PC-9 (cell line): ENCODE data around the gene PLEKHA6. TPM values are rescaled to one million over a fixed set of nuclear protein-coding genes. Genes with fewer than 3 reads are reported as not detected.

Source experiments
- BruUV-seq: library from RNA; stranded (reverse); fragments of 400-500 nt; replicated peaks from 2 replicates; lab custom pipeline; 2021; lab: Mats Ljungman, UMichigan
- CTCF ChIA-PET: fragments of 300-600 bp; sonication (Branson Sonifier 250); formaldehyde crosslinking; loops from one replicate; lab custom pipeline; 2022; ENCODE audit warnings: antibody characterized with exemption; lab: Charles Lee
- POLR2A ChIA-PET: fragments of 300-600 bp; sonication (Branson Sonifier 250); formaldehyde crosslinking; loops from one replicate; lab custom pipeline; 2022; ENCODE audit warnings: antibody characterized with exemption; ENCODE audit not compliant: unreplicated experiment; lab: Charles Lee
- DNase-seq, 2 experiments: peaks; one replicate each; pipeline versions ENCODE4 v3.0.0 to v3.0.0-alpha.2; 2015 to 2022; ENCODE audit warnings: mixed read lengths in 1 of 2
- H2AFZ ChIP-seq: fragments of 200-600 bp; sonication (generic); 2 replicates; pipeline ENCODE4 v1.8.1; 2017; ENCODE audit warnings: antibody characterized with exemption
- H3F3A ChIP-seq: fragments of 200-600 bp; sonication (generic); 2 replicates; pipeline ENCODE4 v1.8.1; 2017; ENCODE audit warnings: antibody characterized with exemption, mild to moderate bottlenecking, low read depth; ENCODE audit not compliant: insufficient read depth
- H3K27ac ChIP-seq: fragments of 200-600 bp; sonication (generic); 2 replicates; pipeline ENCODE4 v1.6.1; 2016; ENCODE audit warnings: mixed run types
- H3K27me3 ChIP-seq: fragments of 200-600 bp; sonication (generic); 2 replicates; pipeline ENCODE4 v1.6.1; 2016; ENCODE audit warnings: low read depth, mixed run types; ENCODE audit not compliant: insufficient read depth
- H3K36me3 ChIP-seq: fragments of 200-600 bp; sonication (generic); 2 replicates; pipeline ENCODE4 v1.6.1; 2016; ENCODE audit warnings: low read depth, mixed run types
- H3K4me1 ChIP-seq: fragments of 200-600 bp; sonication (generic); replicated peaks from 2 replicates; pipeline ENCODE4 v1.6.1; 2016; ENCODE audit warnings: mixed run types; ENCODE audit not compliant: insufficient read depth
- H3K4me2 ChIP-seq: fragments of 200-600 bp; sonication (generic); 2 replicates; pipeline ENCODE4 v1.6.1; 2017; ENCODE audit warnings: mixed run types
- H3K4me3 ChIP-seq: fragments of 200-600 bp; sonication (generic); 2 replicates; pipeline ENCODE4 v1.6.1; 2016; ENCODE audit warnings: mixed run types
- H3K79me2 ChIP-seq: fragments of 200-600 bp; sonication (generic); 2 replicates; pipeline ENCODE4 v1.6.1; 2017; ENCODE audit warnings: low read depth, mixed run types
- H3K9me2 ChIP-seq: fragments of 200-600 bp; sonication (generic); 2 replicates; pipeline ENCODE4 v1.8.1; 2017; ENCODE audit warnings: mild to moderate bottlenecking; ENCODE audit not compliant: insufficient read depth
- H3K9me3 ChIP-seq: fragments of 200-600 bp; sonication (generic); 2 replicates; pipeline ENCODE4 v1.8.1; 2016; ENCODE audit warnings: low read depth; ENCODE audit not compliant: insufficient read depth
- H4K20me1 ChIP-seq: fragments of 200-600 bp; sonication (generic); 2 replicates; pipeline ENCODE4 v1.8.1; 2017; ENCODE audit not compliant: insufficient read depth
- EZH2 ChIP-seq: fragments of 200-600 bp; sonication (generic); IDR thresholded peaks from 2 replicates; pipeline ENCODE4 v1.8.0; 2017; ENCODE audit warnings: antibody characterized with exemption, low read depth
- intact Hi-C: fragments of 100-400 bp; cut with micrococcal nuclease; formaldehyde crosslinking; loops from one replicate; pipeline ENCODE4 v1.10.0; 2022; ENCODE audit not compliant: unreplicated experiment
- total RNA-seq: library from RNA; stranded (reverse); gene quantifications from 2 replicates; pipeline ENCODE4 v1.2.3, GENCODE V29; 2021
- TF ChIP-seq, protein P1 (sequence below): fragments of 200-600 bp; sonication (generic); conservative IDR thresholded peaks from 2 replicates; pipeline ENCODE4 v1.6.1; 2017; ENCODE audit warnings: mixed run types, antibody characterized with exemption, mild to moderate bottlenecking, moderate library complexity

PLEKHA6 gene
- total RNA-seq, 1 experiment from 2014 or later = 52.0 TPM

DNA sequence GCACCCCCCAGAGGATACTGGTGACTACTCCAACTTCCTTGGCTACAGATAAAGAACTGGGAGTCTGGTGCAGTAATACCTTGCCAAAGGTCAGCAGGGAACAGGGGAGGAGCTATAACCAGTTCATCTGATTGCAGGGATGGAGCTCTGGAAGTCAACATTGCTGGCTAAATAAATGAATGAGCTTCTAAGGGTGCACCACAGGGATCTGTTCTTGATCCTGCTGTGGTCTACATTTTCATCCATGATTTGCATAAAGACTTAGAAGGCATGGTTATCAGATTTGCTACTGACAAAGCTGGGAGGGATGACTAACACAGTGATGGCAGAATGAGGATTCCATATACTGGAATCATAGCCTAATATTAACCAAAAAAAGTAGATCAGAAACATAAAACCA, 18.3 kb downstream of the PLEKHA6 start:
- H4K20me1 ChIP-seq = peaks cover 2% of the 10 kb centered on the region; the same call in 1 of the 2 replicates
- peaks cover 22% of the 10 kb centered on the region; the same call in 1 of the 2 replicates for H3K4me1 ChIP-seq
- no peaks in the 10 kb centered on the region for H3K9me2 ChIP-seq
- ChIA-PET POLR2A (no interaction called here), CTCF (no interaction called here)
- intact Hi-C loops = no loop called here
- no peak overlapping the region for H3K4me2 ChIP-seq
- BruUV-seq = no TSS peak
- H3K27ac ChIP-seq = no peak overlapping the region
- peaks cover 64% of the 10 kb centered on the region for H3K79me2 ChIP-seq
- H2AFZ ChIP-seq = no peak overlapping the region
- H3K36me3 ChIP-seq = no peaks in the 10 kb centered on the region
- no peaks in the 10 kb centered on the region for H3F3A ChIP-seq
- no peak overlapping the region for H3K4me3 ChIP-seq
- TF ChIP-seq EZH2 = no peak
- TF ChIP-seq, protein P1, sequence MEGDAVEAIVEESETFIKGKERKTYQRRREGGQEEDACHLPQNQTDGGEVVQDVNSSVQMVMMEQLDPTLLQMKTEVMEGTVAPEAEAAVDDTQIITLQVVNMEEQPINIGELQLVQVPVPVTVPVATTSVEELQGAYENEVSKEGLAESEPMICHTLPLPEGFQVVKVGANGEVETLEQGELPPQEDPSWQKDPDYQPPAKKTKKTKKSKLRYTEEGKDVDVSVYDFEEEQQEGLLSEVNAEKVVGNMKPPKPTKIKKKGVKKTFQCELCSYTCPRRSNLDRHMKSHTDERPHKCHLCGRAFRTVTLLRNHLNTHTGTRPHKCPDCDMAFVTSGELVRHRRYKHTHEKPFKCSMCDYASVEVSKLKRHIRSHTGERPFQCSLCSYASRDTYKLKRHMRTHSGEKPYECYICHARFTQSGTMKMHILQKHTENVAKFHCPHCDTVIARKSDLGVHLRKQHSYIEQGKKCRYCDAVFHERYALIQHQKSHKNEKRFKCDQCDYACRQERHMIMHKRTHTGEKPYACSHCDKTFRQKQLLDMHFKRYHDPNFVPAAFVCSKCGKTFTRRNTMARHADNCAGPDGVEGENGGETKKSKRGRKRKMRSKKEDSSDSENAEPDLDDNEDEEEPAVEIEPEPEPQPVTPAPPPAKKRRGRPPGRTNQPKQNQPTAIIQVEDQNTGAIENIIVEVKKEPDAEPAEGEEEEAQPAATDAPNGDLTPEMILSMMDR = no peak
- H3K9me3 ChIP-seq = no peaks in the 10 kb centered on the region
- no peaks in the 10 kb centered on the region for H3K27me3 ChIP-seq
- peak in 1 of 2 experiments; percentile 35 for DNase-seq

DNA sequence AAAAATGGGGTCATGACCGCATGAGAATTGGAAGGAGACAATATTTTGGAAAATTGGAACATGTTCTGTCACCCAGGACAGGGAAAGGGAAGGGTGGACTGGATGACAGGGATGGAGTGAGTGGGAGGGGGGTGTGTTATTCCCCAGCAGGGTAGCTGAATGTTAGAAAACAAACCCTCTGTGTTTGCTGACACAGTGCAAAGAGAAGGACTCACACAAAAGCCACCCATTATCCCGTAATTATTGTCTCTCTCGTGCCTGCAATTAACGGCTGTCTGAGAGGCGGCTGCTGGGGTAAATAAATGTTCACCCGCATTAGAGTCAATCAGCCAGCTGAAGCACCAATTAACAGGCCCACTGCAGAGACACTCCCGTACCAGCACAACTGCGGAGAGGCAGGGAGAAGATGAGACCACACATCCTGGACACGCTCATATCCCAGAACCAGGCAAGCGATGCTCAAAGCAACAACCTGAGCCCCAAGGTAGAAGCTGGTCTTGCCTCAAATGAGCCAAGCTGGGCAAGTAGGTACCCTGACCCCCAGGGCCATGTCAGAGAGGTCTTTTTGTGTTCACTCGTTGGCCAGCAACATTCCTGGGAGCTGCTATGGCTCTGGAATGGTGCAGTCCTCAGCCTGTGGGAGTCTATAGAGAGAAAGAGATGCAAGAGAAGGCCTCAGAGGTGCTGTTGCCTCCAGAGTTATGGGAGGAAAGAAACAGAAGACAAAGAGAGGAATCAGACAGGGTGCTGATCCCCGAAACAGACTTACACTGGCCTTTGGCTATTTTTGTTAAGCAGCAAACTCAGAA, 19.4 kb downstream of the PLEKHA6 start:
- no peaks in the 10 kb centered on the region for H3K9me3 ChIP-seq
- no peaks in the 10 kb centered on the region for H3K9me2 ChIP-seq
- no peak overlapping the region for H3K4me2 ChIP-seq
- no peaks in the 10 kb centered on the region for H3K27me3 ChIP-seq
- TF ChIP-seq, protein P1 = no peak
- TF ChIP-seq EZH2 = no peak
- no peaks in the 10 kb centered on the region for H3K36me3 ChIP-seq
- no peaks in the 10 kb centered on the region for H3F3A ChIP-seq
- no peak overlapping the region for H3K4me3 ChIP-seq
- no TSS peak for BruUV-seq
- no peak overlapping the region for H2AFZ ChIP-seq
- H4K20me1 ChIP-seq = peaks cover 2% of the 10 kb centered on the region; the same call in 1 of the 2 replicates
- ChIA-PET POLR2A (no interaction called here), CTCF (no interaction called here)
- no peak overlapping the region for H3K27ac ChIP-seq
- H3K79me2 ChIP-seq = peaks cover 54% of the 10 kb centered on the region
- no peak for DNase-seq
- intact Hi-C loops = no loop called here
- H3K4me1 ChIP-seq = peaks cover 15% of the 10 kb centered on the region; the same call in 1 of the 2 replicates

DNA sequence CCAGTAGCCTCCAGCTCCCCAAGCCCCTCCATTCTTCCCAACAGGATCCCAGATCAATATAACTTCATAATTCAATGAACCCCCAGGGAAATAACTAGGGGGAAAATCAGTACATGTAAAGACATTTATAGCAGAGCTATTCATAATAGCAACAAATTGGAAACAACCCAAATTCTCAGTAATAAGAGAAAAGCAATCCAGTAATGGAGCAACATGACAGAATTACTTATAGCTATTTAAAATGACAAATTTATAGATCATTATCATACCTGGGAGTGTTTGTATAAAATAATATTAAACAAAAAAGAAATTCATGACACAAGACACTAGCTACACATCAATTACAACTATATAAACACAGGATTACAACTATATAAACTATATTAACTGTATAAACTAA, 20.2 kb downstream of the PLEKHA6 start:
- no peak for TF ChIP-seq EZH2
- TF ChIP-seq, protein P1 = no peak
- Histone ChIP-seq H3K36me3 (no peaks in the 10 kb centered on the region), H3K27ac (no peak overlapping the region), H3K4me3 (no peak overlapping the region), H3F3A (no peaks in the 10 kb centered on the region), H3K9me2 (no peaks in the 10 kb centered on the region), H3K79me2 (peaks cover 51% of the 10 kb centered on the region), H4K20me1 (peaks cover 2% of the 10 kb centered on the region; the same call in 1 of the 2 replicates), H3K27me3 (no peaks in the 10 kb centered on the region), H3K4me2 (no peak overlapping the region), H3K9me3 (no peaks in the 10 kb centered on the region), H2AFZ (no peak overlapping the region), H3K4me1 (peaks cover 11% of the 10 kb centered on the region; the same call in 1 of the 2 replicates)
- CTCF ChIA-PET = no interaction called here
- intact Hi-C loops = no loop called here
- POLR2A ChIA-PET = no interaction called here
- BruUV-seq = no TSS peak
- peak in 1 of 2 experiments; percentile 5 for DNase-seq
